CD4-positive, CD25-positive, alpha-beta regulatory T cell (primary cell): Measurements from ENCODE around the gene PKD2. TPM values are rescaled to one million over a fixed set of nuclear protein-coding genes. Genes with fewer than 3 reads are reported as not detected.

Experiments
- ATAC-seq, 2 donors: fragments of 150-1000 bp; cut with Tn5 transposase; one replicate each; pipeline ENCODE4 v1.10.0; 2021; ENCODE audit warnings: low read depth in 2 of 2, moderate number of reproducible peaks in 2 of 2, moderate library complexity in 1 of 2
- DNase-seq, 3 donors: peaks; one replicate each; pipeline versions ENCODE4 v3.0.0 to v3.0.0-alpha.2; 2012 to 2022; ENCODE audit warnings: mixed read lengths in 1 of 3
- H3K27ac ChIP-seq: one replicate; pipeline ENCODE4 v1.7.0; 2013; ENCODE audit warnings: mild to moderate bottlenecking, low read length; ENCODE audit not compliant: insufficient read depth, poor library complexity, severe bottlenecking
- H3K27me3 ChIP-seq: one replicate; pipeline ENCODE4 v1.7.0; 2013; ENCODE audit warnings: low read length; ENCODE audit not compliant: control insufficient read depth, insufficient read depth
- H3K36me3 ChIP-seq: one replicate; pipeline ENCODE4 v1.7.0; 2013; ENCODE audit warnings: mild to moderate bottlenecking, low read length, moderate library complexity; ENCODE audit not compliant: control insufficient read depth, insufficient read depth
- H3K4me1 ChIP-seq: 2 replicates; pipeline ENCODE4 v1.7.0; 2013; ENCODE audit warnings: mild to moderate bottlenecking, low read length; ENCODE audit not compliant: insufficient read depth, control insufficient read depth, poor library complexity, severe bottlenecking
- H3K4me3 ChIP-seq: one replicate; pipeline ENCODE4 v1.7.0; 2013; ENCODE audit warnings: low read depth, mild to moderate bottlenecking, low read length, moderate library complexity
- H3K9me3 ChIP-seq, 2 experiments: 1 replicate in 1 of 2; 2 replicates in 1 of 2; pipeline ENCODE4 v1.7.0; 2013; ENCODE audit warnings: low read length in 2 of 2, mild to moderate bottlenecking in 1 of 2, moderate library complexity in 1 of 2; ENCODE audit not compliant: control insufficient read depth in 2 of 2
- H3K27ac Mint-ChIP-seq, 3 donors: one replicate each; pipeline ENCODE4 v1.8.0; 2020 to 2022; ENCODE audit warnings: mild to moderate bottlenecking in 3 of 3, mixed read lengths in 3 of 3, moderate library complexity in 2 of 3
- H3K27me3 Mint-ChIP-seq: one replicate; pipeline ENCODE4 v1.8.0; 2022; ENCODE audit warnings: mild to moderate bottlenecking, mixed read lengths
- H3K36me3 Mint-ChIP-seq: one replicate; pipeline ENCODE4 v1.8.0; 2020; ENCODE audit warnings: mixed read lengths
- H3K4me1 Mint-ChIP-seq, 4 donors: one replicate each; pipeline ENCODE4 v1.8.0; 2020 to 2022; ENCODE audit warnings: mixed read lengths in 4 of 4, mild to moderate bottlenecking in 1 of 4
- H3K4me3 Mint-ChIP-seq, 4 donors: one replicate each; pipeline ENCODE4 v1.8.0; 2020 to 2022; ENCODE audit warnings: mild to moderate bottlenecking in 4 of 4, mixed read lengths in 4 of 4, moderate library complexity in 3 of 4
- H3K9me3 Mint-ChIP-seq, 7 donors: one replicate each; pipeline ENCODE4 v1.8.0; 2020 to 2022; ENCODE audit warnings: mixed read lengths in 7 of 7, mild to moderate bottlenecking in 3 of 7, moderate library complexity in 2 of 7
- polyA plus RNA-seq, 4 donors: library from polyadenylated mRNA; unstranded; fragments of 300-500 nt; fragmentation: Illumina TruSeq; gene quantifications; one replicate each; pipeline ENCODE4 v1.2.3, GENCODE V29; 2021
- total RNA-seq: library from RNA; stranded (reverse); gene quantifications from one replicate; pipeline ENCODE4 v1.2.3, GENCODE V29; 2022

The PKD2 gene
- 17.3 TPM for total RNA-seq
- polyA plus RNA-seq: 1 to 10 TPM; 2.0 to 5.5 (median 3.9) TPM

GRCh38 chr4:88007304-88008121, at the start of gene PKD2:
PKD2 (plus strand) TSS chr4:88007635; CDS start chr4:88007734, 99 bp downstream.
- DNase-seq: peak; percentile 49 to 88 (median 60)
- peaks cover 0 to 2% (median 0%) of the 10 kb centered on the region in 7 donors for H3K9me3 Mint-ChIP-seq
- Histone ChIP-seq H3K36me3 (no peaks in the 10 kb centered on the region), H3K4me1 (peaks cover 25% of the 10 kb centered on the region), H3K27me3 (no peaks in the 10 kb centered on the region), H3K27ac (no peak within 1 kb of the TSS), H3K9me3 (no peaks in the 10 kb centered on the region), H3K4me3 (peak within 1 kb of the TSS; percentile 88)
- ATAC-seq: peak; percentile 85 to 94
- no peaks in the 10 kb centered on the region for H3K27me3 Mint-ChIP-seq
- no peaks in the 10 kb centered on the region for H3K36me3 Mint-ChIP-seq
- peak within 1 kb of the TSS in 2 of 3 donors; percentile 78 to 82 for H3K27ac Mint-ChIP-seq
- H3K4me1 Mint-ChIP-seq: peaks cover 20 to 44% (median 32%) of the 10 kb centered on the region in 4 donors
- H3K4me3 Mint-ChIP-seq: peak within 1 kb of the TSS; percentile 93 to 97 (median 96)

GRCh38 chr4:87961993-87962392, 45.4 kb upstream of the PKD2 start:
- Mint-ChIP-seq H3K9me3 (peaks cover 0 to 5% (median 0%) of the 10 kb centered on the region in 7 donors), H3K27me3 (peaks cover 16% of the 10 kb centered on the region), H3K4me3 (no peak overlapping the region), H3K27ac (no peak overlapping the region), H3K36me3 (no peaks in the 10 kb centered on the region), H3K4me1 (no peaks in the 10 kb centered on the region)
- ATAC-seq: no peak
- Histone ChIP-seq H3K4me3 (no peak overlapping the region), H3K9me3 (no peaks in the 10 kb centered on the region), H3K4me1 (no peaks in the 10 kb centered on the region), H3K36me3 (no peaks in the 10 kb centered on the region), H3K27ac (no peak overlapping the region), H3K27me3 (peaks cover 3% of the 10 kb centered on the region)
- DNase-seq: no peak

- Mint-ChIP-seq H3K27me3 (peaks cover 17% of the 10 kb centered on the region), H3K36me3 (no peaks in the 10 kb centered on the region)
Measured at GRCh38 chr4:87962398-87963146, 44.9 kb upstream of the PKD2 start.

GRCh38 chr4:87965501-87965975, 41.9 kb upstream of the PKD2 start:
- Histone ChIP-seq H3K27ac (no peak overlapping the region), H3K9me3 (no peaks in the 10 kb centered on the region), H3K4me3 (no peak overlapping the region), H3K4me1 (no peaks in the 10 kb centered on the region), H3K27me3 (peaks cover 13% of the 10 kb centered on the region), H3K36me3 (no peaks in the 10 kb centered on the region)
- ATAC-seq: no peak
- Mint-ChIP-seq H3K4me3 (no peak overlapping the region), H3K27ac (no peak overlapping the region), H3K4me1 (no peaks in the 10 kb centered on the region), H3K36me3 (no peaks in the 10 kb centered on the region), H3K27me3 (peaks cover 31% of the 10 kb centered on the region), H3K9me3 (peaks cover 0 to 2% (median 0%) of the 10 kb centered on the region in 7 donors)
- no peak for DNase-seq

More at GRCh38 chr4:87962398-87963146, 44.9 kb upstream of the PKD2 start:
- H3K9me3 ChIP-seq: no peaks in the 10 kb centered on the region
- no peak overlapping the region for H3K27ac ChIP-seq
- H3K4me3 ChIP-seq: no peak overlapping the region
- Mint-ChIP-seq H3K4me1 (no peaks in the 10 kb centered on the region), H3K9me3 (peaks cover 0 to 5% (median 0%) of the 10 kb centered on the region in 7 donors), H3K27ac (no peak overlapping the region), H3K4me3 (no peak overlapping the region)
- H3K4me1 ChIP-seq: no peaks in the 10 kb centered on the region
- H3K27me3 ChIP-seq: peaks cover 3% of the 10 kb centered on the region
- ATAC-seq (no peak), DNase-seq (no peak)
- no peaks in the 10 kb centered on the region for H3K36me3 ChIP-seq

GRCh38 chr4:87966095-87966496, 41.3 kb upstream of the PKD2 start:
- Histone ChIP-seq H3K27ac (no peak overlapping the region), H3K9me3 (no peaks in the 10 kb centered on the region), H3K4me1 (no peaks in the 10 kb centered on the region), H3K27me3 (peaks cover 13% of the 10 kb centered on the region), H3K4me3 (no peak overlapping the region), H3K36me3 (no peaks in the 10 kb centered on the region)
- DNase-seq (no peak), ATAC-seq (no peak)
- Mint-ChIP-seq H3K4me1 (no peaks in the 10 kb centered on the region), H3K36me3 (no peaks in the 10 kb centered on the region), H3K4me3 (no peak overlapping the region), H3K9me3 (peaks cover 0 to 2% (median 0%) of the 10 kb centered on the region in 7 donors), H3K27me3 (peaks cover 33% of the 10 kb centered on the region), H3K27ac (no peak overlapping the region)

GRCh38 chr4:87967193-87967592, 40.2 kb upstream of the PKD2 start:
- H3K4me1 Mint-ChIP-seq: no peaks in the 10 kb centered on the region
- no peak for ATAC-seq
- Histone ChIP-seq H3K36me3 (no peaks in the 10 kb centered on the region), H3K27ac (no peak overlapping the region), H3K4me3 (no peak overlapping the region), H3K9me3 (no peaks in the 10 kb centered on the region), H3K4me1 (no peaks in the 10 kb centered on the region), H3K27me3 (peaks cover 19% of the 10 kb centered on the region)
- H3K27ac Mint-ChIP-seq: no peak overlapping the region
- peaks cover 37% of the 10 kb centered on the region for H3K27me3 Mint-ChIP-seq
- H3K4me3 Mint-ChIP-seq: no peak overlapping the region
- no peak for DNase-seq
- peaks cover 0 to 2% (median 0%) of the 10 kb centered on the region in 7 donors for H3K9me3 Mint-ChIP-seq
- H3K36me3 Mint-ChIP-seq: no peaks in the 10 kb centered on the region

- Histone ChIP-seq H3K27ac (no peak overlapping the region), H3K4me3 (no peak overlapping the region), H3K27me3 (peaks cover 31% of the 10 kb centered on the region), H3K9me3 (no peaks in the 10 kb centered on the region), H3K4me1 (no peaks in the 10 kb centered on the region), H3K36me3 (no peaks in the 10 kb centered on the region)
- DNase-seq (no peak), ATAC-seq (no peak)
- Mint-ChIP-seq H3K27me3 (peaks cover 50% of the 10 kb centered on the region), H3K4me3 (no peak overlapping the region), H3K4me1 (peaks cover 0 to 4% (median 1%) of the 10 kb centered on the region in 4 donors), H3K27ac (no peak overlapping the region), H3K9me3 (no peaks in the 10 kb centered on the region), H3K36me3 (no peaks in the 10 kb centered on the region)
Measured at GRCh38 chr4:87970121-87970520, 37.3 kb upstream of the PKD2 start.
